ENCODE results near the gene SPTBN1. TPM values are rescaled to one million over a fixed set of nuclear protein-coding genes. Genes with fewer than 3 reads are reported as not detected.
A peak's percentile ranks its signal among the peaks of the same experiment; 100 is the strongest.

The SPTBN1 gene
- total RNA-seq, 1 donor from 2014 or later: 251 TPM

DNA sequence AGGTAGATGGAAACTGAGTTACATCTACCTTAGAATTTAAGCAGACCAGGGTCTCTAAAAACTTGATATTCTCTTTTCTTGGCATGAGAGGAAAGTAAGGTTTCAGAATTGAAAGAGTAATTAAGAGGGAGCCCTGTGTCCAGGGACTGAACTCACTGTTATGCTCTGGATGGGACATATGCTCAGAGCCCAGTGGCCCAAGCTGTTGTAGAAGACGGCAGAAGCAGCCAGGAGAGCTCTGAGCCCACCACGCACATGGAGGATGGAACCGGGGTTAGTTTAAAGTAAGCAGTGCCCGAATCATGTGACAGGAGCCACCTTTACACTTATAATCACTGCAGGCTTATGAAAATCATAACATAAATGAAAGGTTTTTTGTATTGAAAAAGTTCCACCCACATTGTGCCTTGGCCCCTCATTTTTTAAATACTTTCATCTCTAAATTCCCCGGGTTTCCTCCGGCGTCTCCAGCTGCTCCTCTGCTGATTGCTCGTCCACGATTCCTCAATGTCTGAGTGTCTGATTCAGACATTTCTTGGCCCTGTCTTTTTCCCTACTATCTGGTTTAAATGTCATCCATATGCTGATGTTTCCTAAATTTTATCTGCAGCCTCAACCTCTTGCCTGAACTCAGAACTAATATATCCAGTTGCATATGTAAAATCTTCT, 36.1 kb upstream of the SPTBN1 start:
- H3K4me1 ChIP-seq (ENCODE audit: control insufficient read depth in 3 of 3, insufficient read depth in 3 of 3, low read length in 3 of 3): peaks cover 0 to 8% (median 6%) of the 10 kb centered on the region in 3 donors
- H3K9me3 ChIP-seq (ENCODE audit: control insufficient read depth in 3 of 3, low read length in 3 of 3): no peaks in the 10 kb centered on the region
- H3K9ac ChIP-seq (ENCODE audit: low read depth in 1 of 3, low read length in 3 of 3): no peak overlapping the region
- H3K36me3 ChIP-seq (ENCODE audit: control insufficient read depth in 3 of 3, insufficient read depth in 3 of 3, low read length in 3 of 3): no peaks in the 10 kb centered on the region
- no peaks in the 10 kb centered on the region for H3K27me3 ChIP-seq (ENCODE audit: control insufficient read depth in 3 of 3, insufficient read depth in 3 of 3, low read length in 3 of 3)
- H3K4me3 ChIP-seq (ENCODE audit: low read length in 3 of 3): no peak overlapping the region
- H3K27ac ChIP-seq (ENCODE audit: low read depth, low read length): peak overlapping the region; percentile 23

DNA sequence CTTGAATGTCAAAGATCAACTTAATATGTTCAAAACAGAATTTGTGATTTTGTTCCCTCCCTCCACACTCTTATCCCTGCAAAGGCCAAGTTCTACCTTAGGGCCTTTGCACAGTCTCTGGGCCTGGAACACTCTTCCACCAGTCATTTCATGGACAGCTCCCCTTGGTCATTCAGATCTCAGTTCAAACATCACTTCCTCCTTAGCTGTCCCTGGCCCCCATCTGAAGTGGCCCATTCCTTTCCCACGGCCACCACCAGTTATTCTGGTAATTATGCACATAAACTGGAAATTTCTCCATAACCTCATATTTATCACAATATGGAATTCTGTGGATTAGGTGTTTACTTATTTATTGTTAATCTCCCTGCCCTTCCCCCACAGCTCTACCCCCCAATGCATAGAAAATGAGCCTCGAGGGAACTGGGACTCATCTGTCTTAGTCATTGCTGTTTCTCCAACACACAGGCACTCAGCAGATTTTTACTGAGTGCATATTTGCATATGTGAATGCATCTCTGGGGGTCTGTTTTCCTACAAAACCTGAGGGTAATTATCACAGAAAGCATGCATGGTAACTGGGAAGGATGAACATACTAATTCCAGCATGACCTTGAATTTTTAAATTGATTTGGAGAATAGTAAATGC, 35.5 kb upstream of the SPTBN1 start:
- no peaks in the 10 kb centered on the region for H3K36me3 ChIP-seq (ENCODE audit: control insufficient read depth in 3 of 3, insufficient read depth in 3 of 3, low read length in 3 of 3)
- H3K4me3 ChIP-seq (ENCODE audit: low read length in 3 of 3): no peak overlapping the region
- H3K9ac ChIP-seq (ENCODE audit: low read depth in 1 of 3, low read length in 3 of 3): no peak overlapping the region
- no peak overlapping the region for H3K27ac ChIP-seq (ENCODE audit: low read depth, low read length)
- no peaks in the 10 kb centered on the region for H3K27me3 ChIP-seq (ENCODE audit: control insufficient read depth in 3 of 3, insufficient read depth in 3 of 3, low read length in 3 of 3)
- no peaks in the 10 kb centered on the region for H3K9me3 ChIP-seq (ENCODE audit: control insufficient read depth in 3 of 3, low read length in 3 of 3)
- peaks cover 0 to 8% (median 6%) of the 10 kb centered on the region in 3 donors for H3K4me1 ChIP-seq (ENCODE audit: control insufficient read depth in 3 of 3, insufficient read depth in 3 of 3, low read length in 3 of 3)

DNA sequence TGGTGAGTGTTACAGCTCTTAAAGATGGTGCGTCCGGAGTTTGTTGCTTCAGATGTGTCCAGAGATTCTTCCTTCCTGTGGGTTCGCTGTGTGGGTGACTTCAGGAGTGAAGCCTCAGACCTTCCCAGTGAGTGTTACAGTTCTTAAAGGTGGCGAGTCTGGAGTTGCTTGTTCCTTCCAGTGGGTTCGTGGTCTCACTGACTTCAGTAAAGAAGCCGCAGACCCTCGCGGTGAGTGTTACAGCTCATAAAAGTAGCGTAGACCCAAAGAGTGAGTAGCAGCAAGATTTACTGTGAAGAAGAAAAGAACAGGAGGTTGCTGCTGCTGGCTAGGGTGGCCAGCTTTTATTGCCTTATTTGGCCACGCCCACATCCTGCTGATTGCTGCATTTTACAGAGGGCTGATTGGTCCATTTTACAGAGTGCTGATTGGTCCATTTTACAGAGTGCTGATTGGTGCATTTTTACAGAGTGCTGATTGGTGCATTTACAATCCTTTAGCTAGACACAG, 34.0 kb upstream of the SPTBN1 start:
- Histone ChIP-seq H3K9ac (ENCODE audit: low read depth in 1 of 3, low read length in 3 of 3) (no peak overlapping the region), H3K9me3 (ENCODE audit: control insufficient read depth in 3 of 3, low read length in 3 of 3) (no peaks in the 10 kb centered on the region), H3K4me1 (ENCODE audit: control insufficient read depth in 3 of 3, insufficient read depth in 3 of 3, low read length in 3 of 3) (peaks cover 0 to 10% (median 6%) of the 10 kb centered on the region in 3 donors), H3K4me3 (ENCODE audit: low read length in 3 of 3) (no peak overlapping the region), H3K36me3 (ENCODE audit: control insufficient read depth in 3 of 3, insufficient read depth in 3 of 3, low read length in 3 of 3) (no peaks in the 10 kb centered on the region), H3K27me3 (ENCODE audit: control insufficient read depth in 3 of 3, insufficient read depth in 3 of 3, low read length in 3 of 3) (no peaks in the 10 kb centered on the region), H3K27ac (ENCODE audit: low read depth, low read length) (no peak overlapping the region)

DNA sequence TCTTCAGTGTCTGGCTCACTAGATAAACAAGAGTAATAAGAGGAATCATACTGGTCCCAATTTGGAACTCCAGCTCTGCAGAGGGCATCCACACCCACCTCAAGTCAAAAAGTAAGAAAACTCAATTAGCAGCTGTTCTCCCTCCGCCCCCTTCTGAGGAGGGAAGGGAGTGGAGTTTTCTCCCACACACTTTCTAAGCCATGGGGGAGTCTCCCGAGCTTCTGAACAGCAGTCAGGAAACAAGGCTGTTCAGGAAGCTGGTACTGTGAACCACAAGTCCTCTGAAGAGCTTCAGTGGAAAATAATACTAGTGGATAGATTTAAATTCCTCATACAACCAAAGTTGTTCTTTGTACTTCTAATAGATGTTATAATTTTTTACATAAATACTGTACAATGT, 32.9 kb upstream of the SPTBN1 start:
- Histone ChIP-seq H3K4me1 (ENCODE audit: control insufficient read depth in 3 of 3, insufficient read depth in 3 of 3, low read length in 3 of 3) (peaks cover 0 to 19% (median 10%) of the 10 kb centered on the region in 3 donors), H3K27me3 (ENCODE audit: control insufficient read depth in 3 of 3, insufficient read depth in 3 of 3, low read length in 3 of 3) (no peaks in the 10 kb centered on the region), H3K27ac (ENCODE audit: low read depth, low read length) (peak overlapping the region; percentile 16), H3K9me3 (ENCODE audit: control insufficient read depth in 3 of 3, low read length in 3 of 3) (no peaks in the 10 kb centered on the region), H3K9ac (ENCODE audit: low read depth in 1 of 3, low read length in 3 of 3) (no peak overlapping the region), H3K4me3 (ENCODE audit: low read length in 3 of 3) (no peak overlapping the region), H3K36me3 (ENCODE audit: control insufficient read depth in 3 of 3, insufficient read depth in 3 of 3, low read length in 3 of 3) (no peaks in the 10 kb centered on the region)

DNA sequence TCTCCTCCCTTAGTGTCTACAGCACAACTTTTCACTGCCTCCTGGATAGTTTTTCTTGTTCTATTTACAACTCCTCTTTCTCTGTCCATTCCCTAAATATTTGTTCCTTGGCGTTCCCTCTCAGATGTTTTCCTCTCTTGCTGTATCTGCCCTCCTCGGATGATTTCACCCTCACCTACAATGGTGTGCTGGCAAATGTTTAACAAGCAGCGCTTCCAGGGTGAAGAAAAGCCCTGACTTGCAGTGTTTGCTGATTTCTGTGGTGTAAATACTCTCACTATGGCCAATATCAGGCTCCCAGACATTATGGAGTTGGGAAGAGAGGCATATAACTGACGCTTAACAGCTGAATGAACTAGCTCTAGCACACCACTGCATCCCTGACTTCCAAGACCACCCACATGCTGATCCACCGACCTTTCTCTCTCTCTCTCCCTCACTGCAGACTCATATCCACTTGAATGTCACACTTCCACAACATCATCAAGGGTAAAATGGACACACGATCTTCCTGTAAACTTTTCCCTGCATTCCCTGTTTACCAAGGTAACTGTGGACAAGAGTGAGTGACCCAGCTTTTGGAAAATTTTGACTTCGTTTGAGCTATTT, 31.5 kb upstream of the SPTBN1 start:
- no peak overlapping the region for H3K4me3 ChIP-seq (ENCODE audit: low read length in 3 of 3)
- H3K4me1 ChIP-seq (ENCODE audit: control insufficient read depth in 3 of 3, insufficient read depth in 3 of 3, low read length in 3 of 3): peaks cover 0 to 26% (median 22%) of the 10 kb centered on the region in 3 donors
- no peaks in the 10 kb centered on the region for H3K36me3 ChIP-seq (ENCODE audit: control insufficient read depth in 3 of 3, insufficient read depth in 3 of 3, low read length in 3 of 3)
- no peaks in the 10 kb centered on the region for H3K9me3 ChIP-seq (ENCODE audit: control insufficient read depth in 3 of 3, low read length in 3 of 3)
- H3K27me3 ChIP-seq (ENCODE audit: control insufficient read depth in 3 of 3, insufficient read depth in 3 of 3, low read length in 3 of 3): no peaks in the 10 kb centered on the region
- no peak overlapping the region for H3K27ac ChIP-seq (ENCODE audit: low read depth, low read length)
- H3K9ac ChIP-seq (ENCODE audit: low read depth in 1 of 3, low read length in 3 of 3): no peak overlapping the region

DNA sequence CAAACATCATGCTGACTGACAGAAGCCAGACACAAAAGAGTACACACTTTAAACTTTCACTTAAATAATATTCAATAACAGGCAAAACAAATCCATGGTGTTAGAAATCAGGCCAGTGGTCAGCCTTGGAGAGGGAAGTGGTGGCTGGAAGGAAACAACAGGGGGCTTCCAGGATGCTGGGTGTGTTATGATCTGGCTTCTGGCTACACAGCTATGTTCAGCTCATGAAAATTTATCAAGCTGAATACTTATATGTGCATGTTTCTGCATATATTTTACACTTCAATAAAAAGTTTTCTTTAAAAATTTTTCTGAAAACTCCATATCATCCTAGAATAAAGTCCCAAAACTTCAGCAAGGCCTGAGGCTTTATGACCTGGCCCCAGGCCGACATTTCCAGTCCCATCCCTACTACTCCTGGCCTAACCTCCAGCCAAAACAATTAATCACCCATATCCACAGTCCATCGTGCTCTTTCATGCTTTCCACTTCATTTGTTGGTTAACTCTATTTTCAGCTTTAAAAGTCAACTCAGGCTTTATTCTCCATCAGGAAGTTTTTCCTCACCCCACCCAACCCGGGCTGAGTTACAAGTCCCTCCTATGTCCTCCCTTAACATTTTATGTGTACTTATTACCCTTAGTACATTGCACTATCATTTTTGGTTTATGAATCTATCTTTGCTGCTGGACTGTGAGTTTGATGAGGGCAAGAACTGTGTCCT, 27.9 kb upstream of the SPTBN1 start:
- Histone ChIP-seq H3K4me1 (ENCODE audit: control insufficient read depth in 3 of 3, insufficient read depth in 3 of 3, low read length in 3 of 3) (peaks cover 19 to 48% (median 43%) of the 10 kb centered on the region in 3 donors), H3K9ac (ENCODE audit: low read depth in 1 of 3, low read length in 3 of 3) (no peak overlapping the region), H3K9me3 (ENCODE audit: control insufficient read depth in 3 of 3, low read length in 3 of 3) (no peaks in the 10 kb centered on the region), H3K36me3 (ENCODE audit: control insufficient read depth in 3 of 3, insufficient read depth in 3 of 3, low read length in 3 of 3) (no peaks in the 10 kb centered on the region), H3K4me3 (ENCODE audit: low read length in 3 of 3) (no peak overlapping the region), H3K27me3 (ENCODE audit: control insufficient read depth in 3 of 3, insufficient read depth in 3 of 3, low read length in 3 of 3) (no peaks in the 10 kb centered on the region), H3K27ac (ENCODE audit: low read depth, low read length) (no peak overlapping the region)

DNA sequence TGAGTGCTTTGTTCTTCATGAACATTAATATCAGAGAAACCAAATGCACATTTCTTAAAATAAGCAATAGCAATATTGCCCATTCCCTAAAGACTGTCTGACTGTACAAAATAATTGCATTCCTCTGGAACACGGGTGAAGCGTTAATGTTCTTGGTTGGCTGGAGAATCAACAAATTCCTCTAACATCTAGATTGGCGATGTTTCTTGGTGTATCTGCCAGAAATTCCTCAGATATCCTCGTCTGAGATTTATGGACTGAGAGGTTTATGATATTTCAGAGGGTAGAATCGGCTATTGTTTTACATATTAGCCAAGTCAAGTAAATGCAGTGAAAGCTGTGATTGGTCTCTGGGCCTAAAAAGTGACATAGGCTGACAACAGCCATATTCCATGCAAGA, 27.1 kb upstream of the SPTBN1 start:
- Histone ChIP-seq H3K4me3 (ENCODE audit: low read length in 3 of 3) (no peak overlapping the region), H3K9me3 (ENCODE audit: control insufficient read depth in 3 of 3, low read length in 3 of 3) (no peaks in the 10 kb centered on the region), H3K9ac (ENCODE audit: low read depth in 1 of 3, low read length in 3 of 3) (no peak overlapping the region), H3K4me1 (ENCODE audit: control insufficient read depth in 3 of 3, insufficient read depth in 3 of 3, low read length in 3 of 3) (peaks cover 19 to 48% (median 43%) of the 10 kb centered on the region in 3 donors), H3K36me3 (ENCODE audit: control insufficient read depth in 3 of 3, insufficient read depth in 3 of 3, low read length in 3 of 3) (no peaks in the 10 kb centered on the region), H3K27ac (ENCODE audit: low read depth, low read length) (peak overlapping the region; percentile 43), H3K27me3 (ENCODE audit: control insufficient read depth in 3 of 3, insufficient read depth in 3 of 3, low read length in 3 of 3) (no peaks in the 10 kb centered on the region)

DNA sequence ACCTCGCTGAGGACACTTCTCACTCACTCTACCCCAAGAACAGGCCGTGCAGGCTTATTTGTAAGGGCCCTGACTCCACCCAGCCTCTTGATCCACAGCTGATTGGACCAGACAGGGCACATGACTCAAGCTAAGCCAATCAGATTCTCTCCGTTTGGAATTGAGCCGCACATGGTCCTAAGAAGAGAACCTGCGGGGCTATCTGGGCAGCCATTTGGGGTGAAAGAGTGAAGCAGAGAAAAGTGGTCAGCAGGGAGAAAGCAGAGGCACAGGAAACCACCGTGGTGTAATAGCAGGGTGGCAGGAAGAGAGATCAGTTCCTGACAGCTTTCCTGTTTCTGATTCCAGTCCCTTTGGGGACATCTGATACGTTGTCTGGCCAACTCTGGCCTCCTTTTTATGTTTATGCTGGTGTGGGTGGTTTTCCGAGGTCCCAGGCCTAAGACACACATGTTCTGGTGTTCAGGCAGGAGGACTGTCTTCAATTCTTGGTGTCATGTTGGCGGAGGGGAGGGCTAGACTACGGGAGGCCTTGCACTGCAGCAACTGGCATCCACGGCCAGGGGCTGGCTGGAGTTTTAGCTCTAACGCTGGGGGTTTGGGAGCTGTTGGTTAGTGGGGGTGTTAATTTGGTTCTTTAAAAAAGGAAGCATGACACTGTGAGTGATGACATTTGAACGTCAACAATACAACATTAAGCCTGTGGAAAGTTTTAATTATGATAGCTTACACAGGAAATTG, 26.1 kb upstream of the SPTBN1 start:
- no peaks in the 10 kb centered on the region for H3K9me3 ChIP-seq (ENCODE audit: control insufficient read depth in 3 of 3, low read length in 3 of 3)

DNA sequence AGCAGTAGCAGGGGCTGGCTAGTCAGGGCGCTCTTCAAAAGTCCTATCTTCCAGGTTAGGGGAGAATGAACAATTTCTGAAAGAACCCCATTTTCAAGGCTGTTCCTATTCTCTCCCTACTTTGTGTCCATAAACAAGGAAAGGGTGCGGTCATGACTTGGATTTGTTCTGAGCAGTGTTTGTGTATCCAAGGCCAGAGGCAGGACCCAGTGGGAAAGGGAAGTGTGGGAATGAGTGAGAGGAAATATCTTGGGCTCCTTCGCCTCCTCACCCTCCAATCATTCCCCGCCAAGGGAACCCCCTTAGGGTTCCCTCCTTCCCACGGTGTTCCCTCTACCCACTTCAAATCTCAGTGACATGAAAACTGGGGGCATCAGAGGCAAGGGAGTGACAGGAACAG, 25.5 kb upstream of the SPTBN1 start:
- no peak overlapping the region for H3K4me3 ChIP-seq (ENCODE audit: low read length in 3 of 3)
- H3K9me3 ChIP-seq (ENCODE audit: control insufficient read depth in 3 of 3, low read length in 3 of 3): no peaks in the 10 kb centered on the region
- H3K9ac ChIP-seq (ENCODE audit: low read depth in 1 of 3, low read length in 3 of 3): no peak overlapping the region
- peaks cover 19 to 55% (median 46%) of the 10 kb centered on the region in 3 donors for H3K4me1 ChIP-seq (ENCODE audit: control insufficient read depth in 3 of 3, insufficient read depth in 3 of 3, low read length in 3 of 3)
- peak overlapping the region; percentile 43 for H3K27ac ChIP-seq (ENCODE audit: low read depth, low read length)
- no peaks in the 10 kb centered on the region for H3K36me3 ChIP-seq (ENCODE audit: control insufficient read depth in 3 of 3, insufficient read depth in 3 of 3, low read length in 3 of 3)
- H3K27me3 ChIP-seq (ENCODE audit: control insufficient read depth in 3 of 3, insufficient read depth in 3 of 3, low read length in 3 of 3): no peaks in the 10 kb centered on the region

More for the DNA sequence above, 26.1 kb upstream of the SPTBN1 start:
- Histone ChIP-seq H3K36me3 (ENCODE audit: control insufficient read depth in 3 of 3, insufficient read depth in 3 of 3, low read length in 3 of 3) (no peaks in the 10 kb centered on the region), H3K27ac (ENCODE audit: low read depth, low read length) (peak overlapping the region; percentile 43), H3K27me3 (ENCODE audit: control insufficient read depth in 3 of 3, insufficient read depth in 3 of 3, low read length in 3 of 3) (no peaks in the 10 kb centered on the region), H3K4me3 (ENCODE audit: low read length in 3 of 3) (no peak overlapping the region), H3K4me1 (ENCODE audit: control insufficient read depth in 3 of 3, insufficient read depth in 3 of 3, low read length in 3 of 3) (peaks cover 19 to 54% (median 46%) of the 10 kb centered on the region in 3 donors), H3K9ac (ENCODE audit: low read depth in 1 of 3, low read length in 3 of 3) (no peak overlapping the region)

Data from skeletal muscle tissue (tissue), 4 donors.